CD8-positive, alpha-beta memory T cell (primary cell): ENCODE results near the gene VPS33A. TPM values are rescaled to one million over a fixed set of nuclear protein-coding genes. Genes with fewer than 3 reads are reported as not detected.

Source experiments
- CTCF ChIA-PET: fragments of 350-600 bp; sonication (Branson Sonifier 250); formaldehyde crosslinking; loops from one replicate; lab custom pipeline; 2021; ENCODE audit warnings: antibody characterized with exemption; lab: Charles Lee
- POLR2A ChIA-PET: fragments of 350-600 bp; sonication (Branson Sonifier 250); formaldehyde crosslinking; loops from one replicate; lab custom pipeline; 2021; ENCODE audit warnings: antibody characterized with exemption; lab: Charles Lee
- DNase-seq, 5 donors: peaks; one replicate each; pipeline versions ENCODE4 v3.0.0 to v3.0.0-alpha.2; 2020 to 2022; ENCODE audit warnings: mixed read lengths in 1 of 5
- H3K27ac ChIP-seq: one replicate; pipeline ENCODE4 v1.7.0; 2013; ENCODE audit warnings: low read depth, mild to moderate bottlenecking, low read length, moderate library complexity
- H3K27me3 ChIP-seq: 2 replicates; pipeline ENCODE4 v1.7.0; 2013; ENCODE audit warnings: low read length, mild to moderate bottlenecking; ENCODE audit not compliant: insufficient read depth, poor library complexity, severe bottlenecking
- H3K36me3 ChIP-seq: 2 replicates; pipeline ENCODE4 v1.7.0; 2013; ENCODE audit warnings: mild to moderate bottlenecking, low read length, moderate library complexity; ENCODE audit not compliant: insufficient read depth
- H3K4me1 ChIP-seq: 2 replicates; pipeline ENCODE4 v1.7.0; 2013; ENCODE audit warnings: mild to moderate bottlenecking, low read length, moderate library complexity; ENCODE audit not compliant: insufficient read depth
- H3K4me3 ChIP-seq: 2 replicates; pipeline ENCODE4 v1.7.0; 2013; ENCODE audit warnings: mild to moderate bottlenecking, low read length
- H3K9me3 ChIP-seq: 2 replicates; pipeline ENCODE4 v1.7.0; 2013; ENCODE audit warnings: mild to moderate bottlenecking, low read length
- H3K27ac Mint-ChIP-seq, 8 donors: one replicate each; pipeline ENCODE4 v1.8.0; 2020 to 2021; ENCODE audit warnings: mixed read lengths in 8 of 8, mild to moderate bottlenecking in 6 of 8, inconsistent platforms in 3 of 8, moderate library complexity in 3 of 8
- H3K27me3 Mint-ChIP-seq, 2 donors: one replicate each; pipeline ENCODE4 v1.8.0; 2020 to 2021; ENCODE audit warnings: mixed read lengths in 2 of 2, mild to moderate bottlenecking in 1 of 2, moderate library complexity in 1 of 2
- H3K36me3 Mint-ChIP-seq, 3 donors: one replicate each; pipeline ENCODE4 v1.8.0; 2020 to 2021; ENCODE audit warnings: mixed read lengths in 3 of 3, inconsistent platforms in 1 of 3, mild to moderate bottlenecking in 1 of 3
- H3K4me1 Mint-ChIP-seq, 3 donors: one replicate each; pipeline ENCODE4 v1.8.0; 2020 to 2021; ENCODE audit warnings: mixed read lengths in 3 of 3, inconsistent platforms in 1 of 3, mild to moderate bottlenecking in 1 of 3
- H3K4me3 Mint-ChIP-seq, 7 donors: one replicate each; pipeline ENCODE4 v1.8.0; 2020 to 2021; ENCODE audit warnings: mixed read lengths in 7 of 7, mild to moderate bottlenecking in 6 of 7, moderate library complexity in 4 of 7, inconsistent platforms in 2 of 7
- H3K9me3 Mint-ChIP-seq, 5 donors: one replicate each; pipeline ENCODE4 v1.8.0; 2020 to 2022; ENCODE audit warnings: mixed read lengths in 5 of 5, mild to moderate bottlenecking in 3 of 5, moderate library complexity in 2 of 5, inconsistent platforms in 1 of 5
- polyA plus RNA-seq: library from polyadenylated mRNA; unstranded; fragments of 300-500 nt; fragmentation: Illumina TruSeq; gene quantifications from one replicate; pipeline ENCODE4 v1.2.3, GENCODE V29; 2021
- total RNA-seq, 2 experiments: library from RNA; stranded (reverse); gene quantifications; one replicate each; pipeline ENCODE4 v1.2.3, GENCODE V29; 2021

VPS33A gene
- total and polyA plus RNA-seq, 3 experiments from 2014 or later, result 30.6 to 44.2 (median 43.1) TPM

DNA sequence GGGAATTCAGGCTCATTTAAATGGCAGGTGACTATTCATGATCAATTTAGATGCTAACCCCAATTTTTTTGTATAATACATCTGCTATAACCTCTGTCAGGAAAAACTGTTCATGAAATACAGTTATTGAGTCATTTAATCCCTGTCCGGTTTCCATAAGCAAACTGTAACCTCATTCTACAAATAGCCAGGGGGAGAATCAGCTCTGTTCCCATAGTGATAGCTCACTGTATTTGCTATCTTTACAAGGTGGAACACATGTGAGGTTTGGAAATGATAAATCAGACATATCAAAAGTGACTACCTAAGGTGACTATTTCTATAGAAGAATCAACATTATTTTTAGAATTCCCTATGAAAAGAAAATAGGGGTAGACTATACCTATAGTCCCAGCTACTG is 38.6 kb upstream of the VPS33A start:
- Mint-ChIP-seq H3K4me1 (no peaks in the 10 kb centered on the region), H3K27ac (no peak overlapping the region), H3K4me3 (no peak overlapping the region), H3K9me3 (no peaks in the 10 kb centered on the region), H3K27me3 (no peaks in the 10 kb centered on the region), H3K36me3 (peaks cover 0 to 76% (median 15%) of the 10 kb centered on the region in 3 donors)
- H3K9me3 ChIP-seq, result no peaks in the 10 kb centered on the region
- POLR2A ChIA-PET, result no interaction called here
- H3K36me3 ChIP-seq, result peaks cover 21% of the 10 kb centered on the region
- DNase-seq, result no peak
- H3K4me1 ChIP-seq, result no peaks in the 10 kb centered on the region
- CTCF ChIA-PET, result no interaction called here
- H3K4me3 ChIP-seq, result no peak overlapping the region
- H3K27me3 ChIP-seq, result no peaks in the 10 kb centered on the region
- no peak overlapping the region for H3K27ac ChIP-seq

DNA sequence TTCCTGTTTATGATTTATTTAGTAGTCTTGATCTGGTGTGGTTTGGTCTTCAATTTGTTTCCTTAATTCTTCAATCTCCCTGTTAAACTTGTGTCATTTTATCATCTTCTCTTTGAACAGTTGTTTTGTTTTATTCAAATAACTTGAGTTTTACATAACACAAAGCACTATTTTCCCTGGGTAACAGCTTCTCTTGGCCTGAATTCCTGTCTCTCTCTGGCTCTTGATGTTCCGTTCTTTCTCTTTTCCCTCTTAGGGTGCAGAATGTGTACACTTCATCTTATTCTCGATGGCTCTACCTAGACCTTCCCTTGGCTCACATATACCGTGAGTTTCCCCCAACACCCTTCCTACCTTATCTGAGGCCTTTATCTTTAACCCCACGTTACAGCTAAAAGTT is 36.8 kb upstream of the VPS33A start:
- peaks cover 7% of the 10 kb centered on the region for H3K36me3 ChIP-seq
- H3K4me1 Mint-ChIP-seq, result no peaks in the 10 kb centered on the region
- no peak for DNase-seq
- peak overlapping the region in 4 of 8 donors; percentile 3 to 94 (median 39) for H3K27ac Mint-ChIP-seq
- H3K4me3 ChIP-seq, result no peak overlapping the region
- ChIA-PET CTCF (no interaction called here), POLR2A (no interaction called here)
- no peaks in the 10 kb centered on the region for H3K27me3 ChIP-seq
- no peaks in the 10 kb centered on the region for H3K4me1 ChIP-seq
- no peaks in the 10 kb centered on the region for H3K9me3 Mint-ChIP-seq
- H3K27ac ChIP-seq, result no peak overlapping the region
- no peaks in the 10 kb centered on the region for H3K27me3 Mint-ChIP-seq
- H3K36me3 Mint-ChIP-seq, result peaks cover 4 to 69% (median 11%) of the 10 kb centered on the region in 3 donors
- no peak overlapping the region for H3K4me3 Mint-ChIP-seq
- H3K9me3 ChIP-seq, result no peaks in the 10 kb centered on the region

DNA sequence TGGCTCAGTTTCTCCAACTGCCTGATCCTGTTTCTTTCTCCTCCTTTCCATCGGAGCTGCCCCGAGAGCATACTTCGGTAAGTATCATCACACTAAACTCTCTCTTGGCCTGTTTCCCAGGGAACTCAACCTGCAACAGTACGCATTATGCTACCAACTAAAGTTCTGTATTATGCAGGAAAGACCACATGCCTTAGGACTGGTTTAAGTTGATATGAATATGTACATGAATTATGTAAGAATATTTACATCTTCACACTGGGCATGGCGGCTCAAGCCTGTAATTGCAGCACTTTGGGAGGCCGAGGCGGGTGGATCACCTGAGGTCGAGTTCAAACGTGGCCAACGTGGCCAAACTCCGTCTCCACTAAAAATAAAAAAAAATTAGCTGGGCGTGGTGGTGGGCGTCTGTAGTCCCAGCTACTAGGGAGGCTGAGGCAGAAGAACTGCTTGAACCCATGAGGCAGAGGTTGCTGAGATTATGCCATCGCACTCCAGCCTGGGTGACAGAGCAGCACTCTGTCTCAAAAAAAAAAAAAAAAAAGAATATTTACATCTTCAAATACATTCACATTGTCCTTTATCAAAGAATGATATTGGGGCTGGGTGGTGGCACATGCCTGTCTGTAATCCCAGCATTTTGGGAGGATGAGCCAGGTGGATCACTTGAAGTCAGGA is 31.9 kb upstream of the VPS33A start:
- Histone ChIP-seq H3K4me3 (no peak overlapping the region), H3K27ac (no peak overlapping the region), H3K9me3 (no peaks in the 10 kb centered on the region), H3K27me3 (no peaks in the 10 kb centered on the region), H3K4me1 (no peaks in the 10 kb centered on the region), H3K36me3 (no peaks in the 10 kb centered on the region)
- H3K4me3 Mint-ChIP-seq, result no peak overlapping the region
- H3K4me1 Mint-ChIP-seq, result no peaks in the 10 kb centered on the region
- no peak for DNase-seq
- ChIA-PET CTCF (no interaction called here), POLR2A (no interaction called here)
- peak overlapping the region in 2 of 8 donors; percentile 36 to 61 for H3K27ac Mint-ChIP-seq
- no peaks in the 10 kb centered on the region for H3K27me3 Mint-ChIP-seq
- H3K9me3 Mint-ChIP-seq, result no peaks in the 10 kb centered on the region
- peaks cover 8 to 63% (median 15%) of the 10 kb centered on the region in 3 donors for H3K36me3 Mint-ChIP-seq

DNA sequence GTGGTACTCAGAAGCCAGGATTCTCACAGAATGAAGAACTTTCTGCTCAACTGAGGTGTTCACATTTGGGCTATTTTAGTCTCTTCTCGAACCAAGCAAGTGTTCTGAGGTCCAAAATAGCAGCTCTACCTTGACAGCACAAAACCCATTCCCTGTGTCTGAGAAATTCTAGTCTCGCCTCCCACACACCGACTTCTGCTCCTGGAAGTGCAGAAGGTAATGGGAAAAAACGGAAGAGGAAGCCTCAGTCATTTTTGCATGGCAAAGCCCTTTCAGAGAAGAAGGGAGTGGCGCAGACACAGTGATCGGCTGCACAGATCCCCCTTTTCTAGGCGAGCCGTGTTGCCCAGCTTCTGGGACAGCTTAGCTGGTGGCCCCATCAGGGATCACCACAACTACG is 31.2 kb upstream of the VPS33A start:
- no peaks in the 10 kb centered on the region for H3K27me3 ChIP-seq
- POLR2A ChIA-PET, result no interaction called here
- H3K4me3 ChIP-seq, result no peak overlapping the region
- H3K27ac Mint-ChIP-seq, result peak overlapping the region in 1 of 8 donors; percentile 35
- H3K36me3 ChIP-seq, result no peaks in the 10 kb centered on the region
- no peaks in the 10 kb centered on the region for H3K9me3 Mint-ChIP-seq
- CTCF ChIA-PET, result no interaction called here
- peaks cover 8 to 63% (median 15%) of the 10 kb centered on the region in 3 donors for H3K36me3 Mint-ChIP-seq
- no peaks in the 10 kb centered on the region for H3K4me1 ChIP-seq
- H3K4me3 Mint-ChIP-seq, result no peak overlapping the region
- H3K27me3 Mint-ChIP-seq, result no peaks in the 10 kb centered on the region
- H3K27ac ChIP-seq, result no peak overlapping the region
- no peaks in the 10 kb centered on the region for H3K9me3 ChIP-seq
- no peaks in the 10 kb centered on the region for H3K4me1 Mint-ChIP-seq
- DNase-seq, result no peak

DNA sequence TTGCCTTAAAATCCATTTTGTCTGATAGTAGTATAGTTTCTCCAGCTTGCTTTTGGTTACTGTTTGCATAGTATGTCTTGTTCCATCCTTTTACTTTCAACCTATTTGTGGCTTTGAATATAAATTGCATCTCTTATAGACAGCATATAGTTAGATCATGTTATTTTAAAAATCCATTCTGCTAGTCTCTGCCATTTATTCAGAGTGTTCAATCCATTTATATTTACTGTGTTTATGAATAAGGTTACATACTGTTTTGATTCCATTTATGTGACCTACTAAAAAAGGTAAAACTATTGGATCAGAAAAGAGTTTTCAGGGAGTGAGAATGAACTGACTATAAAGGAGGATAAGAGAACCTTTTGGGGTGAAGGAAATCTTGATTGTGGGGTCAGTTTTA is 29.6 kb upstream of the VPS33A start:
- Histone ChIP-seq H3K4me3 (no peak overlapping the region), H3K9me3 (no peaks in the 10 kb centered on the region), H3K27me3 (no peaks in the 10 kb centered on the region), H3K4me1 (no peaks in the 10 kb centered on the region), H3K36me3 (no peaks in the 10 kb centered on the region), H3K27ac (no peak overlapping the region)
- H3K4me1 Mint-ChIP-seq, result no peaks in the 10 kb centered on the region
- ChIA-PET CTCF (no interaction called here), POLR2A (no interaction called here)
- no peaks in the 10 kb centered on the region for H3K27me3 Mint-ChIP-seq
- H3K4me3 Mint-ChIP-seq, result no peak overlapping the region
- H3K27ac Mint-ChIP-seq, result no peak overlapping the region
- no peak for DNase-seq
- no peaks in the 10 kb centered on the region for H3K9me3 Mint-ChIP-seq
- peaks cover 8 to 62% (median 17%) of the 10 kb centered on the region in 3 donors for H3K36me3 Mint-ChIP-seq

DNA sequence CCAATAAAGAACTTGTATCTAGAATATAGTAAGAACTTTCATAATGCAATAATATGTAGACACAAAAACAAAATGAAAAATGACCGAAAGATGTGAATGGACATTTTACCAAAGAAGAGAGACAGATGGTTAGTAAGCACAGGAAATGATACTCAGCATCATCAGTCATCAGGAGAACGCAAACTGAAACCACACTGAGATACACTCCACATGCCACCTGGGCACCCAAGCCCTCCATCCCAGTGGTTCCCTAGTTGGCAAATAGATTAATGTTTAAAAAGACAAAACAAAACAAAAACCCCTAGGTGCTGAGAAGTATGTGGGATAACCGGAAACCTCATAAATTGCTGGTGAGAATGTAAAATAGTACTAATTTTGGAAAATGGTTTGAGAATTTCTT is 26.8 kb upstream of the VPS33A start:
- Mint-ChIP-seq H3K4me3 (no peak overlapping the region), H3K27me3 (no peaks in the 10 kb centered on the region), H3K9me3 (no peaks in the 10 kb centered on the region), H3K4me1 (no peaks in the 10 kb centered on the region), H3K27ac (no peak overlapping the region), H3K36me3 (peaks cover 4 to 53% (median 12%) of the 10 kb centered on the region in 3 donors)
- no peak overlapping the region for H3K27ac ChIP-seq
- DNase-seq, result no peak
- ChIA-PET CTCF (no interaction called here), POLR2A (no interaction called here)
- H3K4me1 ChIP-seq, result no peaks in the 10 kb centered on the region
- no peaks in the 10 kb centered on the region for H3K27me3 ChIP-seq
- H3K36me3 ChIP-seq, result no peaks in the 10 kb centered on the region
- no peak overlapping the region for H3K4me3 ChIP-seq
- H3K9me3 ChIP-seq, result no peaks in the 10 kb centered on the region

DNA sequence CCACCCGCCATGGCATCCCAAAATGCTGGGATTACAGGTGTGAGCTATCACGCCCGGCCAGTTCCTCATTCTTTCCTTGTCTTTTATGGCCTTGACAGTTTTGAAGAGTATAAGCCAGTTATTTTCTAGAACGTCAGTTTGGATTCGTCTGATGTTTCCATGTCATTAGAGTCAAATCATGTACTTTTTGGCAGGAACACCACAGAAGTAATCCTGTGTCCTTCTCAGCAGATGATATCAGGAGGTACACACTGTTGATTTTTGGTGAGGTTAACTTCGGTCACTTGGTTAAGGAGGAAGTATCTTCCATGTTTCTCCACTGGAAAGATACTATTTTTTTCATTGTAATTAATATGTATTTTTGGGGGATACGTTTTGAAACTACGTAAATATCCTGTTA is 25.1 kb upstream of the VPS33A start:
- ChIA-PET CTCF (no interaction called here), POLR2A (no interaction called here)
- Histone ChIP-seq H3K27me3 (no peaks in the 10 kb centered on the region), H3K9me3 (no peaks in the 10 kb centered on the region), H3K4me1 (no peaks in the 10 kb centered on the region), H3K36me3 (no peaks in the 10 kb centered on the region), H3K4me3 (no peak overlapping the region), H3K27ac (no peak overlapping the region)
- H3K4me3 Mint-ChIP-seq, result no peak overlapping the region
- no peaks in the 10 kb centered on the region for H3K4me1 Mint-ChIP-seq
- H3K27ac Mint-ChIP-seq, result no peak overlapping the region
- H3K27me3 Mint-ChIP-seq, result no peaks in the 10 kb centered on the region
- DNase-seq, result no peak
- peaks cover 0 to 50% (median 13%) of the 10 kb centered on the region in 3 donors for H3K36me3 Mint-ChIP-seq
- no peaks in the 10 kb centered on the region for H3K9me3 Mint-ChIP-seq

DNA sequence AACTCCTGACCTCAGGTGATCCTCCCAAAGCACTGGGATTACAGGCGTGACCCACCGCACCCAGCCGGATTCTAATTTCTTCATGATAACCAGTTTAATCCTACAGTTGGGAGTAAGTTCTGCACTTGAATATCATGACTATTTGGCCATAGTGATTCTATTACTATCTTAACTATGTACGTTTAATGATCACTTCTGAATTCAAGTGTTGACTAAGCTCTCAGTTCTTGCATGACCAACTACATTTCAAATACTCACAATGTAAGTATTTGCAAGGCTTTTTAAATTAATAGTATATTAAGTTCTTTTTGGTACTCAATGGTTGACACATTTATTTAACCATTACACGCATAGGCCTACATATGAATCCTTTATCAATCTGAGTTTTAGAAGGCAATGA is 17.4 kb upstream of the VPS33A start:
- H3K27me3 Mint-ChIP-seq, result no peaks in the 10 kb centered on the region

More for the DNA sequence above, 17.4 kb upstream of the VPS33A start:
- H3K4me1 Mint-ChIP-seq, result no peaks in the 10 kb centered on the region
- POLR2A ChIA-PET, result no interaction called here
- no peak overlapping the region for H3K27ac ChIP-seq
- peaks cover 0 to 47% (median 7%) of the 10 kb centered on the region in 3 donors for H3K36me3 Mint-ChIP-seq
- H3K36me3 ChIP-seq, result peaks cover 4% of the 10 kb centered on the region
- no peaks in the 10 kb centered on the region for H3K27me3 ChIP-seq
- no peak overlapping the region for H3K4me3 Mint-ChIP-seq
- H3K9me3 Mint-ChIP-seq, result no peaks in the 10 kb centered on the region
- H3K9me3 ChIP-seq, result no peaks in the 10 kb centered on the region
- CTCF ChIA-PET, result no interaction called here
- no peak overlapping the region for H3K4me3 ChIP-seq
- DNase-seq, result no peak
- no peak overlapping the region for H3K27ac Mint-ChIP-seq
- H3K4me1 ChIP-seq, result no peaks in the 10 kb centered on the region
